TTC549 (cell line): Measurements from ENCODE around the gene NCF4.

Source experiments
- FAIRE-seq: peaks from 2 replicates; lab custom pipeline; 2012; peaks lifted over from hg19 to GRCh38; lab: Jason Lieb, UNC

The NCF4 gene

GRCh38 chr22:36860821-36861659, at the start of gene NCF4:
Gene NCF4 (plus strand): TSS chr22:36861006. CDS start chr22:36861172, 166 bp downstream.
- FAIRE-seq = no peak

- no peak for FAIRE-seq
Observed at GRCh38 chr22:36811094-36811800, 49.6 kb upstream of the NCF4 start.

GRCh38 chr22:36814801-36815200, 46.0 kb upstream of the NCF4 start:
- FAIRE-seq = no peak

GRCh38 chr22:36815558-36816338, 45.1 kb upstream of the NCF4 start:
- FAIRE-seq = no peak

- FAIRE-seq = no peak
Observed at GRCh38 chr22:36816339-36816635, 44.5 kb upstream of the NCF4 start.

GRCh38 chr22:36816636-36817524, 43.9 kb upstream of the NCF4 start, which contains the start of gene PVALB:
Gene PVALB (minus strand): TSS chr22:36817035. CDS start chr22:36817005, 30 bp downstream.
- no peak for FAIRE-seq

- FAIRE-seq = no peak
Observed at GRCh38 chr22:36817525-36817848, 43.3 kb upstream of the NCF4 start.

- no peak for FAIRE-seq
Observed at GRCh38 chr22:36818010-36818642, 42.7 kb upstream of the NCF4 start.

- no peak for FAIRE-seq
Observed at GRCh38 chr22:36819112-36819511, 41.7 kb upstream of the NCF4 start.

GRCh38 chr22:36822581-36822980, 38.2 kb upstream of the NCF4 start:
- FAIRE-seq = no peak

- FAIRE-seq = no peak
Observed at GRCh38 chr22:36823186-36823839, 37.5 kb upstream of the NCF4 start.

GRCh38 chr22:36824655-36825054, 36.2 kb upstream of the NCF4 start:
- no peak for FAIRE-seq

GRCh38 chr22:36826262-36826661, 34.5 kb upstream of the NCF4 start:
- no peak for FAIRE-seq

GRCh38 chr22:36828815-36829214, 32.0 kb upstream of the NCF4 start:
- FAIRE-seq = no peak

GRCh38 chr22:36829370-36830002, 31.3 kb upstream of the NCF4 start:
- no peak for FAIRE-seq

GRCh38 chr22:36830601-36831000, 30.2 kb upstream of the NCF4 start:
- no peak for FAIRE-seq

GRCh38 chr22:36831206-36831605, 29.6 kb upstream of the NCF4 start:
- no peak for FAIRE-seq

- FAIRE-seq = no peak
Observed at GRCh38 chr22:36831717-36832116, 29.1 kb upstream of the NCF4 start.

- no peak for FAIRE-seq
Observed at GRCh38 chr22:36833073-36833472, 27.7 kb upstream of the NCF4 start.

GRCh38 chr22:36835903-36836302, 24.9 kb upstream of the NCF4 start:
- no peak for FAIRE-seq
